ENCODE data around the gene HSD17B2. TPM values are rescaled to one million over a fixed set of nuclear protein-coding genes. Genes with fewer than 3 reads are reported as not detected.

HSD17B2 gene
- total RNA-seq, 1 donor: not detected

GRCh38 chr16:82024316-82024715 lies 10.7 kb upstream of the HSD17B2 start:
- no peak overlapping the region for H3K4me3 ChIP-seq (ENCODE audit: insufficient read depth, low read length)
- no peak overlapping the region for H2AFZ ChIP-seq (ENCODE audit: low read length)
- no peaks in the 10 kb centered on the region for H4K20me1 ChIP-seq (ENCODE audit: insufficient read depth, low read length)
- H3K4me2 ChIP-seq (ENCODE audit: insufficient read depth, low read length): no peak overlapping the region
- no peak for DNase-seq (ENCODE audit: insufficient read length, low spot score, missing footprints)
- H3K27ac ChIP-seq (ENCODE audit: low read depth, low read length): no peak overlapping the region
- no peak for TF ChIP-seq CTCF (IDR thresholded peaks at IDR 0.05; ENCODE audit: extremely low read depth, low read depth, low read length)
- peaks cover 11% of the 10 kb centered on the region for H3K27me3 ChIP-seq (ENCODE audit: insufficient read depth, low read length)
- no peaks in the 10 kb centered on the region for H3K9me3 ChIP-seq (ENCODE audit: low read depth, low read length)
- H3K4me1 ChIP-seq (ENCODE audit: insufficient read depth, low read length): no peaks in the 10 kb centered on the region
- no peaks in the 10 kb centered on the region for H3K79me2 ChIP-seq (ENCODE audit: insufficient read depth, low read length)
- H3K36me3 ChIP-seq (ENCODE audit: insufficient read depth, low read length): no peaks in the 10 kb centered on the region

GRCh38 chr16:82024883-82025282 lies 10.2 kb upstream of the HSD17B2 start:
- no peak overlapping the region for H2AFZ ChIP-seq (ENCODE audit: low read length)
- H3K27me3 ChIP-seq (ENCODE audit: insufficient read depth, low read length): peaks cover 5% of the 10 kb centered on the region
- H3K4me3 ChIP-seq (ENCODE audit: insufficient read depth, low read length): no peak overlapping the region
- TF ChIP-seq CTCF (IDR thresholded peaks at IDR 0.05; ENCODE audit: extremely low read depth, low read depth, low read length): no peak
- no peaks in the 10 kb centered on the region for H3K79me2 ChIP-seq (ENCODE audit: insufficient read depth, low read length)
- no peaks in the 10 kb centered on the region for H3K36me3 ChIP-seq (ENCODE audit: insufficient read depth, low read length)
- no peak for DNase-seq (ENCODE audit: insufficient read length, low spot score, missing footprints)
- no peak overlapping the region for H3K4me2 ChIP-seq (ENCODE audit: insufficient read depth, low read length)
- H3K4me1 ChIP-seq (ENCODE audit: insufficient read depth, low read length): no peaks in the 10 kb centered on the region
- H3K27ac ChIP-seq (ENCODE audit: low read depth, low read length): no peak overlapping the region
- H3K9me3 ChIP-seq (ENCODE audit: low read depth, low read length): no peaks in the 10 kb centered on the region
- H4K20me1 ChIP-seq (ENCODE audit: insufficient read depth, low read length): no peaks in the 10 kb centered on the region

GRCh38 chr16:82027629-82028064 lies 7.4 kb upstream of the HSD17B2 start:
- Histone ChIP-seq H3K27ac (ENCODE audit: low read depth, low read length) (no peak overlapping the region), H3K27me3 (ENCODE audit: insufficient read depth, low read length) (peaks cover 3% of the 10 kb centered on the region), H3K4me1 (ENCODE audit: insufficient read depth, low read length) (no peaks in the 10 kb centered on the region), H2AFZ (ENCODE audit: low read length) (no peak overlapping the region), H4K20me1 (ENCODE audit: insufficient read depth, low read length) (no peaks in the 10 kb centered on the region), H3K4me2 (ENCODE audit: insufficient read depth, low read length) (no peak overlapping the region), H3K36me3 (ENCODE audit: insufficient read depth, low read length) (no peaks in the 10 kb centered on the region), H3K9me3 (ENCODE audit: low read depth, low read length) (no peaks in the 10 kb centered on the region), H3K79me2 (ENCODE audit: insufficient read depth, low read length) (no peaks in the 10 kb centered on the region), H3K4me3 (ENCODE audit: insufficient read depth, low read length) (no peak overlapping the region)
- no peak for DNase-seq (ENCODE audit: insufficient read length, low spot score, missing footprints)
- no peak for TF ChIP-seq CTCF (IDR thresholded peaks at IDR 0.05; ENCODE audit: extremely low read depth, low read depth, low read length)

GRCh38 chr16:82031116-82032084 lies 3.7 kb upstream of the HSD17B2 start:
- no peaks in the 10 kb centered on the region for H3K79me2 ChIP-seq (ENCODE audit: insufficient read depth, low read length)
- no peak overlapping the region for H3K4me3 ChIP-seq (ENCODE audit: insufficient read depth, low read length)
- no peaks in the 10 kb centered on the region for H3K9me3 ChIP-seq (ENCODE audit: low read depth, low read length)
- peak; percentile 60 for TF ChIP-seq CTCF (IDR thresholded peaks at IDR 0.05; ENCODE audit: extremely low read depth, low read depth, low read length)
- H3K27me3 ChIP-seq (ENCODE audit: insufficient read depth, low read length): no peaks in the 10 kb centered on the region
- H3K27ac ChIP-seq (ENCODE audit: low read depth, low read length): no peak overlapping the region
- peak overlapping the region; percentile 13 for H3K4me2 ChIP-seq (ENCODE audit: insufficient read depth, low read length)
- H3K36me3 ChIP-seq (ENCODE audit: insufficient read depth, low read length): no peaks in the 10 kb centered on the region
- H3K4me1 ChIP-seq (ENCODE audit: insufficient read depth, low read length): no peaks in the 10 kb centered on the region
- peak overlapping the region; percentile 73 for H2AFZ ChIP-seq (ENCODE audit: low read length)
- H4K20me1 ChIP-seq (ENCODE audit: insufficient read depth, low read length): no peaks in the 10 kb centered on the region
- peak; percentile 75 for DNase-seq (ENCODE audit: insufficient read length, low spot score, missing footprints)
